ENCODE measurements around the gene MPND.
A peak's percentile ranks its signal among the peaks of the same experiment; 100 is the strongest.

Gene MPND

DNA sequence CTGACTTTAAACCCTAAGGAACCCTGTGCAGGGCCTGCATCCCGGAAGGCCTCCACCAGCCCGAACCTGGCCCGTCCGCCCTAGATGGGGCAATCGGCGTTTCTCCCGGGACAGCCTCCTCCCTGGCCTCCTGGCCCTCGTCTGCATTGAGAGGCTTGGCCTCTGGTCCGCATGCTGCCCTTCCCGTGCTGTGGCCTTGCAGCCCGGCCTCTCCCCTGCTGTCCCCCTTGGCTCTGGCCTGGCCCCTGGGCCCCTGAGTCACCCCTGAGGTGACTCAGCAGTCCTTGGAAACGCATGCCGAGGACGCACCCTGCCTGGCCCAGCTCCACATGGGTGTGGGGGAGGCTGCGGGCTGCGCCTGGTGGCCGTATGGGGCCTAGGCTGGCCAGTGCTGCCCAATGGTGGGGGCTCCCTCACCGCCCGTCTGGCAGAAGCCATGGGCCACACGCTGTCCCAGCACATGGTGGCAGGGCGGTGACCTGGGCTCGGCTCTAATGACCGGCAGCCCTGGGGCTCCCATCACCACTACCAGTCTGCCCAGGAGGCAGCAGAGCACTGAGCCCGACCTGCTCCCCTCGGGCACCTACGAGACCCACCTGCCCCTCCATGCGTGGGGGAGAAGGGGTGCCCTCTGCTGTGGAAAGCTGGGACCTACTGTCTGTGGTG lies 31.3 kb downstream of the MPND start:
- DNase-seq (ENCODE audit: low spot score in 2 of 2), result no peak
- no peaks in the 10 kb centered on the region for H3K9me3 Mint-ChIP-seq

DNA sequence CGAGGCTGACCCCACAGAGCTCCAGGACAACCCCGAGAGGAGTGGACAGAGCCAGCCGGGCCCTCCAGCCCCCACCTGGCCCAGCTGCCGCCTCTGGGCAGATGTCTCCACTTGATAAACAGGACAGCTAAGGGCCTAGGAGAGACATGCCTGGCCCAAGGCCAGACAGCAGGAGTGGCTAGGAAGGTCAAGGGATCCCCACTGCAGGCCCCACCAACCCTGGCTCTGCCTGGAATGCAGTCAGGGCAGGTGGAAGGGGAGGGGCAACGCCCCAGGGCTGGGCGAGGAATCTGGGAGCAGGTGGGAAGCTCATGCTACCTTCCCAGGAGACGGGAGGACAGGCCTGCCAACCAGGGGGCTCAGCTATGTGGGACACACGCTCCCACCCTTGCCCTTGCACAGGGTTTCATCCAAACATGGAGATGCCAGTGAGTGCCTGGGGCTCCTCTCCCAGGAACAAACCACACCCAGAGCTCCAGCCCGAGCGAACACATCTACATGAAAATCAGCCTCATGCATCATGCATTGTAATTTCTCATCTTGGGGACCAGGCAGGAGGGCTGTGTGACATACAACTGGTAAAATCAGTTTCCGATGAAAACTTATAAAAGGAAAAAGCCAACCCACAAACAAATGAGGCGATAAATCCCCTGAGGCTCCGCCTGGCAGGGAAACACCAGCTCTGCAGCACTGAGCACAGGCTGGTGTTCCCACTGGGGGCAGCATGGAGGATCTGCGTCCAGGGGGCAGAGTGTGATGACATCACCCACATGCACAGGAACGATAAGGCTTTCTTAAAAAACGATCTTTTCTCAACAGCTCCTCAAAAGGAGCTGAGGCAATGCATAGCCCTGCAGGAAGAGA lies 32.0 kb downstream of the MPND start:
- DNase-seq (ENCODE audit: low spot score in 2 of 2), result no peak
- Mint-ChIP-seq H3K4me3 (peak overlapping the region; percentile 86), H3K36me3 (peaks cover 36% of the 10 kb centered on the region), H3K27ac (no peak overlapping the region), H3K4me1 (peaks cover 84% of the 10 kb centered on the region), H3K9me3 (no peaks in the 10 kb centered on the region)
- no peak for ATAC-seq

More for the DNA sequence above, 31.3 kb downstream of the MPND start:
- Mint-ChIP-seq H3K36me3 (peaks cover 36% of the 10 kb centered on the region), H3K4me3 (no peak overlapping the region), H3K27ac (peak overlapping the region; percentile 81), H3K4me1 (peaks cover 83% of the 10 kb centered on the region)
- ATAC-seq, result no peak

DNA sequence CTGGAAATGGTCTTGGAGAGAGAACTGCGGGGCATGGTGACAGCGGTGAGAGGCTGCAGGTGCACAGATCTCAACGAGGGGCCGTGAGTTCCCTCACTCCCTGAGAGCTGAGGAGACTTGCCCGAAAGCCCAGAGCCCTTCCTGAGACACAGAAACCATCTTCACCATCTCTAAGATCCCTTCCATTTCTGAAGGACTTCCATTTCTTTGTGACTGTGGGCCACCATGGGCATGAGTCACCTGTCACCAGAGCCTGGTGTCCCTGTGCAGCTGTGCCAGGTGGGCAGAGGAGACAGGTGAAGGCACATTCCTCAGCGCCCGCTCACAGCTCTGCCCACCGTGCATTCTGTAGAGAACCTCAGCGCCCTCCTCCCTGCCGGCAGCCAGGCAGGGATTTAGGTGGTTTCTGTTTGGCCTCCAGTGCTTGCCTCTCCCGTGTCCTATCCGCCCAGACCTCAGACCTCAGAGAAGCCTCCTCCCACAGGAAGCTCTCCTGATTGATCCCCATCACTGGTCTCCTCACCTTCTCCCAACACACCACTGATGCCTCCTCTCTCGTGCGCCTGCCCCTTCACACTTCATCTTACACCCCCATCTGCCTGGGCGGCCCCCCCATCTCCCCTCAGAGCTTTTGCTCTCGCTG lies 32.8 kb downstream of the MPND start:
- H3K9me3 Mint-ChIP-seq, result no peaks in the 10 kb centered on the region
- no peak for DNase-seq (ENCODE audit: low spot score in 2 of 2)
- peaks cover 35% of the 10 kb centered on the region for H3K36me3 Mint-ChIP-seq
- peak overlapping the region; percentile 74 for H3K27ac Mint-ChIP-seq
- no peak for ATAC-seq
- H3K4me1 Mint-ChIP-seq, result peaks cover 84% of the 10 kb centered on the region
- peak overlapping the region; percentile 86 for H3K4me3 Mint-ChIP-seq

DNA sequence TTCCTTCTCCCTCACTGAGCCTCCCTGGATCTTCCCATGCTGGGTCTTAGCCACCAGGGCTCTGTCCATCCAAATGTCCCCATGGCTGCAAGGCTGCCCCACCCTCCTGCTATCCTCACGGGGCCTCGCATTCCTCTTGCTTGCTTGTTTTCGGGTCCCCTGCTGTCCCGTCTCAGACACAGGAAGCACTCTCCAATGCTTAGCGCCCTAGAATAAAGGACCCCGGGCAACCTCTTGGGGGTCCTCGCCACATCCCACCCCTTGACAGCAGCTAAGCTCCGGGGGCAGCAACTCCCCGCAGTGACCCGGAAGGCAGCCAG lies 33.3 kb downstream of the MPND start:
- Mint-ChIP-seq H3K4me3 (peak overlapping the region; percentile 86), H3K9me3 (no peaks in the 10 kb centered on the region), H3K36me3 (peaks cover 36% of the 10 kb centered on the region), H3K4me1 (peaks cover 84% of the 10 kb centered on the region), H3K27ac (peak overlapping the region; percentile 74)
- ATAC-seq (no peak), DNase-seq (ENCODE audit: low spot score in 2 of 2) (no peak)

DNA sequence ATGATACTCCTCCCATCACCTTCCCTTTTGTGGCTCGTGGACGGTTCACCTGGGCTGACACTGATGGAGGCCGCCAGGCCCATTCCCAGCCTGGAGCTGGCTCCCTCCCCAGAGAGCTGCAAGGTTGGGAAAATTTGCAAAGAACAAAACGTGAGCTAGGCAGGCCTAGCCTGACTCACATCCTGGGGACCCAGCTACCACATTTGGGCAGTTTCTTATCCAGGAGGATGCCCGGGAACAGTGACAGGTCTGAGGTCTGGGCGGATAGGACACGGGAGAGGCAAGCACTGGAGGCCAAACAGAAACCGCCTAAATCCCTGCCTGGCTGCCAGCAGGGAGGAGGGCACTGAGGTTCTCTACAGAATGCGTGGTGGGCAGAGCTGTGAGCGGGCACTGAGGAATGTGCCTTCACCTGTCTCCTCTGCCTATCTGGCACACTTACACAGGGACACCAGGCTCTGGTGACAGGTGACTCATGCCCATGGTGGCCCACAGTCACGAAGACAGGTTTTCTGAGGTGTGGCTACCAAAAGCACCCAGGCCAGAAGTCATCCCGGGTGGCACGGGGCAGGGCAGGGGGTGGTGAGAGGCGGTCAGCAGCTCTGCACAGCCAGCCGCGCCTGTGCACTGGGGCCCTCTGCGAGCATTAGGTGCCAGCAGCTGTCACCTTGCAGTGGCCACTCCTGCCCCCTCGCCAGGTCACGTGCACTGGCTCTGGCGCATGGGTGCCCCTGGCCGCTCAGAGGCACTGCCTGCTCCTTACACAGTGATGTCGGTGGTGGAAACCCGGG lies 33.8 kb downstream of the MPND start:
- H3K27ac Mint-ChIP-seq, result peak overlapping the region; percentile 74
- H3K4me3 Mint-ChIP-seq, result peak overlapping the region; percentile 86

DNA sequence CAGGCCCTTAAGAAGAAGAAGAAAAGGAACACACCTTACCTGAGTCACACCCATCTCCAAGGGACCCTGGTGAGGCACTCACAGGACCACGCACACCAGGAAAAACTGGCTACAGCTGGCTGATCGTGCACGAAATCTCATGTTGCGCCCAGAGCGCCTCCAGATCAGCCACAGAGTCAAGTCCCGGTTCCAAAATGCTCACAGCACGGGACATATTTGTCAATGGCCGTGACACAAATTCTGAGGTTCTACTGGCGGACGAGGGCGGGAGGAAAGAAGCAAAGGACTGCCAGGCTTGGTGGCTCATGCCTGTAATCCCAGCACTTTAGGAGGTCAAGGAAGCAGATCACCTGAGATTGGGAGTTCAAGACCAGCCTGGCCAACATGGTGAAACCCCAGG lies 35.5 kb downstream of the MPND start:
- Mint-ChIP-seq H3K27ac (peak overlapping the region; percentile 96), H3K9me3 (no peaks in the 10 kb centered on the region), H3K4me1 (peaks cover 74% of the 10 kb centered on the region), H3K4me3 (peak overlapping the region; percentile 86), H3K36me3 (peaks cover 24% of the 10 kb centered on the region)
- no peak for DNase-seq (ENCODE audit: low spot score in 2 of 2)
- ATAC-seq, result no peak

More for the DNA sequence above, 33.8 kb downstream of the MPND start:
- ATAC-seq, result no peak
- H3K36me3 Mint-ChIP-seq, result peaks cover 31% of the 10 kb centered on the region
- no peak for DNase-seq (ENCODE audit: low spot score in 2 of 2)
- H3K4me1 Mint-ChIP-seq, result peaks cover 84% of the 10 kb centered on the region
- no peaks in the 10 kb centered on the region for H3K9me3 Mint-ChIP-seq

DNA sequence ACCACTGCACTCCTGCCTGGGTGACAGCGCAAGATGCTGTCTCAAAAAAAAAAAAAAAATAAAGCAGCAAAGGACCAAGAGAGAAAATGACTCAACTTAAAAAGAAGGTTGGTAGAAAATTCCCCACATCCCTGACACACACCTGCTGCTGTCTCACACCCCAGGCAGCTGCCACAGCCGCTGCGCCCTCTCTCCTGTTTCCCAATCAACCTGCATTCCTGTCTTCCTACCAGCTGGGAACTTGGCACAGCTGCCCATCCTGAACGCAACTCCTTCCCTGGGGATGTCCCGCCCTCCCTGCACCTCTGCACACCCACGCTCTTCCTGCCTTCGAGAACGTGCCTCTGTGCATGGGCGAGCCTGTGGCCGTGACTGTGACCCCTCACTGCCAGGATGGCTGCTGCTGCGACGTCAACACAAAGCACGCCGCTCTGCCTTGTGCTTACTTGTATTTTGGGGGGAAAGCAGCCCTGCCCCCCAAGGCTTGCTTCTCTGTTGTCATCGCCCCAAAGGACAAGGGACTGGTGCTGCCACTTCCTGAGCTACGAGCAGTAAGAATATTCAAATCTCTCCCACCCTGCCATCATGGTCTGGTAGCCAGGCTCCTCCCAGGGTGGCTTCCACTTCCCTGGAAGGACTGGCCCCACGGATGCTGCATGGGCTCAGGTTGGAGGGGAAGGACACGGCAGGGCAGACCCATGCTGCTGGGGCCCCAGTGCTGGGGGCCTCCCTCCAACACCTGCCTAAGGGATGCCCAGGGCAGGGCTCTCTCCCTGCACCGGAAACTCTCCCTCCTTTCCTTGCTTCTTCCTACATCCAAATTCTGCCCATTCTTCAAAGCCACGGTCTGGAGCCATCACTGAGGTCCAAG lies 36.3 kb downstream of the MPND start:
- ATAC-seq (peak; percentile 78), DNase-seq (ENCODE audit: low spot score in 2 of 2) (peak in 1 of 2 donors; percentile 61)
- Mint-ChIP-seq H3K4me1 (peaks cover 69% of the 10 kb centered on the region), H3K9me3 (no peaks in the 10 kb centered on the region), H3K4me3 (peak overlapping the region; percentile 86), H3K27ac (peak overlapping the region; percentile 96), H3K36me3 (peaks cover 25% of the 10 kb centered on the region)

DNA sequence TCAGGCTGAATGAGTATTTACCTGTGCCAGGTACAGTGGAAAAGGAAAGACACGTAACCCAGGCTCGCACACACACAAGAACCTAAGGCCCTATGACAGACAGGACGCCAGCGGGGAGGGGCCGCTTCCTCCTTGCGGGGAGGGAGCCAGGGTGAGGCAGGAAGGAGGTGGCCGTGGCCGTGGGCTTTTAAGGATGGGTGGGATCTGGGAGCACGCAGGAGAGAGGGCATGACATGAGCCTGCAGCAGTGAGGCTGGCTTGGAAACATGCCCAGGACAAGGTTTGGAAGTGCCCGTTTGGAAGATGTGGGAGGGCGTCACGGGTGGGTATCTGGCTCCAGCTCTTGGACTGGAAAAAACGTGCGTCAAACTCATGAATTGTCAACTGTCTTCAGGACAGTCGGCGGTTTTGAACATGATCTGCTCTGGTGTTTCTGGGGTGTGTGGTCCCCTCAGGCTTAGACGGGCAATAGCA lies 36.9 kb downstream of the MPND start:
- peaks cover 32% of the 10 kb centered on the region for H3K36me3 Mint-ChIP-seq
- ATAC-seq (peak; percentile 73), DNase-seq (ENCODE audit: low spot score in 2 of 2) (no peak)
- no peaks in the 10 kb centered on the region for H3K9me3 Mint-ChIP-seq
- peak overlapping the region; percentile 96 for H3K27ac Mint-ChIP-seq
- H3K4me1 Mint-ChIP-seq, result peaks cover 64% of the 10 kb centered on the region
- H3K4me3 Mint-ChIP-seq, result peak overlapping the region; percentile 86

DNA sequence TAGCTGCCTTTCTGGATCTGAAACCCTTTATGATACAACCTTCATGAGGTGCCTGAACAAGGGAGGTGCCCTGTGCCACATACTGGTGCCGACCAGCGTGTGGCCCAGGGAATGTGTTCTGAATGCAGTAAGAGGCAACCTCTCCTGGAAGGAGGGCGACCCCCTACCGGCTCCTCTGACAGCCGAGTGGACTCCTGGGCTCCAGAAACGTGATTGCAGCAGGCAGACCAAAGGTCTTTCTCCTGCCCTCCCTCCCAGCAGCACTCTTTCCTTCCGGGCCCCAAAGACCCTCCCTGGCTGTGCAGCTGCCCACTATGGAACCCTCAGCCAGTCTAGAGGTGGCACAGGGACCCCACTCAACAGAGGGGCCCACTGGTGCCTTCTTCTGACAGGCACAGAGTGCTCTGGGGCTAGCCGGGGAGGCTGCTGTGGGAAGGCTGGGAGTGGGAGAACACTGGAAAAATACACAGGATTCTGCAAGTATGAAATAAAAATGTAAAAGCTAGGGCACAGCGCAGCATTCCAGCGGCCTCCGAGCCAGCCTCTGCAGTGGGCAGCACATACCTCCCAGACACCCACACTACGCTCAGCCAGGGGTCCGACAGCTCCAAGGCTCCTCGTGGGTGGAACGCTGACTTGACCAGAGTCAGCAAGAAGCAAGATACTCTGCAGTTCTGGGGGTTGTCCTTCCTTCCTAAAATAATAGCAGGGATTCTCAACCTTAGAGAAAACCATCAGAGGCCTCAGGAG lies 42.1 kb downstream of the MPND start:
- Mint-ChIP-seq H3K4me1 (peaks cover 50% of the 10 kb centered on the region), H3K36me3 (peaks cover 61% of the 10 kb centered on the region), H3K9me3 (no peaks in the 10 kb centered on the region), H3K4me3 (no peak overlapping the region), H3K27ac (no peak overlapping the region)
- no peak for DNase-seq (ENCODE audit: low spot score in 2 of 2)
- no peak for ATAC-seq

DNA sequence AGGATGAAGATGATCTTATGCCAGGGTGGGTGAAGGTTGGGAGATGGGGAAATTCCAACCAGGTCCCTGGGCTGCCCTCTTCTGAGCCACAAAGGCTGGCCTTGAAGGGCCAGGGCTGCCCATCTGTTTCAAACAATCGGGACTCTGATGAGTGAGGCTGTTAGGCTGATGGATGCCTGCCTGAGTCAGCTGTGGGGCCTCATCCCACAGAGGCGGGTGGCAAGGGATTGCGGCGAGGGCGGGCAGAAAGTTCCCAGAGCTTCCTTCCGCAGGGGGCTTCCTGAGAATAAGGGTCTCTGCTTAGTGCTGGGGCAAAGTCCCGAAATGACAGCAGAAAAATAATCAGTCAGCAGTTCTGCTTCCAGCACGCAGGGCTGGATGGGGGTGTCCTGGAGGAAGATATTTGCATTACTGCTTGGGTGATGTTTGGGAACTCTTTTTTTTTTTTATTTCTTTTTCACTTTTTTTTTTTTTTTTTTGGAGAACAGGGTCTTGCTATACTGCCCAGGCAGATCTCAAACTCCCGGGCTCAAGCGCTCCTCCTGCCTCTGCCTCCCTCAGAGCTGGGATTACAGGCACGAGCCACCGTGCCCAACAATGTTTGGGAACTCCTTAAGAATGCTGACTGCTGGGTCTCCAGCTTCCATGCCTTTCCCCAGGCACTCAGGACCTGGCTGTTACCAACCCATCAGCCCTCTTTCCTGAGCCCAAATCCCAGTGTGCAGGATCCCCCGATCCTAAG lies 42.9 kb downstream of the MPND start:
- Mint-ChIP-seq H3K36me3 (peaks cover 64% of the 10 kb centered on the region), H3K4me1 (peaks cover 49% of the 10 kb centered on the region), H3K4me3 (no peak overlapping the region), H3K27ac (no peak overlapping the region), H3K9me3 (no peaks in the 10 kb centered on the region)
- ATAC-seq, result no peak
- DNase-seq (ENCODE audit: low spot score in 2 of 2), result no peak

DNA sequence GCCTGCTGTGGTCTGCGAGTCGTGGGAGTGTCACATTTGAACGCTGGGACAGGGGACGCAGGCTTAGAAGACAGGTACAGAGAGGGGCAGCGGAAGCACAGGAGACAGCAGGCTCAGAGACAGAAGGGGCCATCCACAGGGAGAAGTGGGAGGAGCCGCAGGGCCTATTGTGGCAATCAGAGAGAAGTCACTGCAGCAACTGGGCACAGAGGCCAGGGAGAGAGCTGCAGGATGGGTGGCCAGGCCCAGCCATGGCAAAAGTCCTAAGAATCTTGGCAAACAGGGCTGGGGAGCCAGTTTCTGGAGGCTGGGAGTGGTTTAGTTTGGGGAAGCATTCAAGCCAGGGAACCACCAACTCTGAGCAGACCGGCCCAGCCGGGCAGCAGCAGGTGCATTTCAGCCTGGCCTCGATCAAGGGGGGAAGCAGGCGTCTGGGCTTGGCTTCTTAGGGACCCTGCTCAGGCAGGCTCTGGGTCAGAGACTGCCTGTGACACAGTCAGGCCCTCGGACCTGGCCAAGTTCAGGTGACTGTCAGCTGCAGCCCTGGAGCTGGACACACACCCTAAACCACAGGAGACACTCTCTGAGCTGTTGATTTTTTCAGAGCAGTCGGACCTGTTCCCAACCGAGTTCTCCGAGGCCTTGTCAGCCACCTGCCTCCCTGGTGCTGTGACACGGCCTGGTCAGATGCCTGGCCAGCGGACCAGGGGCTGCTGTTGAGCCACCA lies 45.1 kb downstream of the MPND start:
- Mint-ChIP-seq H3K27ac (peak overlapping the region; percentile 45), H3K9me3 (no peaks in the 10 kb centered on the region), H3K4me3 (no peak overlapping the region), H3K4me1 (peaks cover 44% of the 10 kb centered on the region), H3K36me3 (peaks cover 68% of the 10 kb centered on the region)
- ATAC-seq, result no peak
- DNase-seq (ENCODE audit: low spot score in 2 of 2), result no peak

DNA sequence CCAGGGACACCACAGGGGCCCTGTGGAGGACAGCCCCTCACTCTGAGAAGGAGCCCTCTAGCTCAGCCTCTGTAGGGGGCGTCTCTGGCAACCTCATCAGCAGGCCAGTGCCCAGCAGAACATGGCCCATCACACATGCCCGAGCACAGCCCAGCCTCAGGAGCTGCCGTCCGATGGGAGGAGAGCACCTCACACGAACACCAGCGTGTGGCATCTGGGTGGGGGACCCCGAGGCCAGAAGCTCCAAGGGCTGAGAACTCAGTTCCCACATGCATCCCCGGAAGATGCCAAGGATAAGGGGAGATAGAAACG lies 45.7 kb downstream of the MPND start:
- Mint-ChIP-seq H3K4me3 (no peak overlapping the region), H3K9me3 (no peaks in the 10 kb centered on the region)

More for the DNA sequence above, 45.7 kb downstream of the MPND start:
- peak overlapping the region; percentile 45 for H3K27ac Mint-ChIP-seq
- DNase-seq (ENCODE audit: low spot score in 2 of 2) (no peak), ATAC-seq (no peak)
- peaks cover 72% of the 10 kb centered on the region for H3K36me3 Mint-ChIP-seq
- H3K4me1 Mint-ChIP-seq, result peaks cover 48% of the 10 kb centered on the region

Measured in stimulated activated effector memory CD8-positive, alpha-beta T cell treated with anti-CD3 and anti-CD28 coated beads, Interleukin-12 subunit alpha, Interleukin-12 subunit beta, amount 100 ng/mL, for 72 hours (primary cell).